NCI-H774 (cell line): ENCODE results near the gene PCDHGB7.
"Not testable (repeated sequence)": the region's sequence is repeated elsewhere in the genome, so short reads cannot be mapped to it uniquely, and the experiment has no call there.

Experiments used
- DNase-seq: peaks from one replicate; lab custom pipeline; 2025; lab: John Stamatoyannopoulos, UW

The PCDHGB7 gene

GRCh38 chr5:141397756-141398551, 19.5 kb upstream of the PCDHGB7 start, which contains the start of gene PCDHGB5:
PCDHGB5 (plus strand) TSS chr5:141397947; CDS start chr5:141398128, 181 bp downstream.
- DNase-seq: not testable (repeated sequence)

- no peak for DNase-seq
Measured at GRCh38 chr5:141398608-141399007, 18.9 kb upstream of the PCDHGB7 start.

GRCh38 chr5:141399555-141400258, 17.8 kb upstream of the PCDHGB7 start:
- DNase-seq: no peak

- no peak for DNase-seq
Measured at GRCh38 chr5:141402553-141403243, 14.8 kb upstream of the PCDHGB7 start, which contains the start of gene PCDHGA9. PCDHGA9 (plus strand) TSS chr5:141402778; CDS start chr5:141402953, 175 bp downstream.

GRCh38 chr5:141403387-141403786, 14.1 kb upstream of the PCDHGB7 start:
- DNase-seq: no peak

- DNase-seq: not testable (repeated sequence)
Measured at GRCh38 chr5:141407790-141408505, 9.5 kb upstream of the PCDHGB7 start, which contains the start of gene PCDHGB6. PCDHGB6 (plus strand) TSS chr5:141408021; CDS start chr5:141408203, 182 bp downstream.

- DNase-seq: no peak
Measured at GRCh38 chr5:141409598-141410306, 7.7 kb upstream of the PCDHGB7 start.

- DNase-seq: no peak
Measured at GRCh38 chr5:141411575-141411974, 5.9 kb upstream of the PCDHGB7 start.

- DNase-seq: no peak
Measured at GRCh38 chr5:141412854-141413539, 4.5 kb upstream of the PCDHGB7 start, which contains the start of gene PCDHGA10. PCDHGA10 (plus strand) TSS chr5:141412987; CDS start chr5:141413176, 189 bp downstream.

GRCh38 chr5:141413540-141414069, 3.9 kb upstream of the PCDHGB7 start:
- DNase-seq: no peak

- DNase-seq: not testable (repeated sequence)
Measured at GRCh38 chr5:141414548-141415274, 2.8 kb upstream of the PCDHGB7 start.

- not testable (repeated sequence) for DNase-seq
Measured at GRCh38 chr5:141415275-141415618, 2.2 kb upstream of the PCDHGB7 start.

GRCh38 chr5:141419074-141419880, 1.8 kb downstream of the PCDHGB7 start:
- no peak for DNase-seq

GRCh38 chr5:141420855-141421488, 3.5 kb downstream of the PCDHGB7 start, which contains the start of gene PCDHGA11:
PCDHGA11 (plus strand) TSS chr5:141421051; CDS start chr5:141421228, 177 bp downstream.
- DNase-seq: no peak

- no peak for DNase-seq
Measured at GRCh38 chr5:141421489-141421855, 4.0 kb downstream of the PCDHGB7 start.

GRCh38 chr5:141422742-141423291, 5.3 kb downstream of the PCDHGB7 start:
- DNase-seq: no peak

- no peak for DNase-seq
Measured at GRCh38 chr5:141427783-141428426, 10.4 kb downstream of the PCDHGB7 start.
